ENCODE data around the gene BICDL2.
A peak's percentile ranks its signal among the peaks of the same experiment; 100 is the strongest.

The BICDL2 gene

GRCh38 chr16:3062553-3062952, 25.8 kb upstream of the BICDL2 start:
- peaks cover 24% of the 10 kb centered on the region for H4K20me1 ChIP-seq (ENCODE audit: insufficient read depth, low read length, poor library complexity, severe bottlenecking)
- no peak for TF ChIP-seq EZH2phosphoT487 (IDR thresholded peaks at IDR 0.05; ENCODE audit: borderline replicate concordance)
- TF ChIP-seq, protein P1, sequence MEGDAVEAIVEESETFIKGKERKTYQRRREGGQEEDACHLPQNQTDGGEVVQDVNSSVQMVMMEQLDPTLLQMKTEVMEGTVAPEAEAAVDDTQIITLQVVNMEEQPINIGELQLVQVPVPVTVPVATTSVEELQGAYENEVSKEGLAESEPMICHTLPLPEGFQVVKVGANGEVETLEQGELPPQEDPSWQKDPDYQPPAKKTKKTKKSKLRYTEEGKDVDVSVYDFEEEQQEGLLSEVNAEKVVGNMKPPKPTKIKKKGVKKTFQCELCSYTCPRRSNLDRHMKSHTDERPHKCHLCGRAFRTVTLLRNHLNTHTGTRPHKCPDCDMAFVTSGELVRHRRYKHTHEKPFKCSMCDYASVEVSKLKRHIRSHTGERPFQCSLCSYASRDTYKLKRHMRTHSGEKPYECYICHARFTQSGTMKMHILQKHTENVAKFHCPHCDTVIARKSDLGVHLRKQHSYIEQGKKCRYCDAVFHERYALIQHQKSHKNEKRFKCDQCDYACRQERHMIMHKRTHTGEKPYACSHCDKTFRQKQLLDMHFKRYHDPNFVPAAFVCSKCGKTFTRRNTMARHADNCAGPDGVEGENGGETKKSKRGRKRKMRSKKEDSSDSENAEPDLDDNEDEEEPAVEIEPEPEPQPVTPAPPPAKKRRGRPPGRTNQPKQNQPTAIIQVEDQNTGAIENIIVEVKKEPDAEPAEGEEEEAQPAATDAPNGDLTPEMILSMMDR (conservative IDR thresholded peaks at IDR 0.05; ENCODE audit: low read length) = no peak
- H2AFZ ChIP-seq (ENCODE audit: low read length) = no peak overlapping the region
- H3K9me3 ChIP-seq (ENCODE audit: insufficient read depth, low read depth, low read length) = no peaks in the 10 kb centered on the region
- no peaks in the 10 kb centered on the region for H3F3A ChIP-seq (ENCODE audit: low read depth)
- H3K79me2 ChIP-seq (ENCODE audit: insufficient read depth, low read length) = peaks cover 46% of the 10 kb centered on the region
- peaks cover 14% of the 10 kb centered on the region for H3K4me1 ChIP-seq (ENCODE audit: insufficient read depth, low read length, poor library complexity, severe bottlenecking)
- no peaks in the 10 kb centered on the region for H3K36me3 ChIP-seq (ENCODE audit: insufficient read depth, low read length)
- H3K4me2 ChIP-seq (ENCODE audit: low read depth, low read length, poor library complexity, severe bottlenecking) = no peak overlapping the region
- no peak overlapping the region for H3K4me3 ChIP-seq (ENCODE audit: low read length, poor library complexity, severe bottlenecking)
- no peak overlapping the region for H3K9ac ChIP-seq (ENCODE audit: low read depth, low read length, poor library complexity, severe bottlenecking)
- no peaks in the 10 kb centered on the region for H3K27me3 ChIP-seq (ENCODE audit: insufficient read depth, low read length, poor library complexity, severe bottlenecking)
- H3K9me2 ChIP-seq (replicated peaks; ENCODE audit: low read depth, low read length) = no peaks in the 10 kb centered on the region

DNA sequence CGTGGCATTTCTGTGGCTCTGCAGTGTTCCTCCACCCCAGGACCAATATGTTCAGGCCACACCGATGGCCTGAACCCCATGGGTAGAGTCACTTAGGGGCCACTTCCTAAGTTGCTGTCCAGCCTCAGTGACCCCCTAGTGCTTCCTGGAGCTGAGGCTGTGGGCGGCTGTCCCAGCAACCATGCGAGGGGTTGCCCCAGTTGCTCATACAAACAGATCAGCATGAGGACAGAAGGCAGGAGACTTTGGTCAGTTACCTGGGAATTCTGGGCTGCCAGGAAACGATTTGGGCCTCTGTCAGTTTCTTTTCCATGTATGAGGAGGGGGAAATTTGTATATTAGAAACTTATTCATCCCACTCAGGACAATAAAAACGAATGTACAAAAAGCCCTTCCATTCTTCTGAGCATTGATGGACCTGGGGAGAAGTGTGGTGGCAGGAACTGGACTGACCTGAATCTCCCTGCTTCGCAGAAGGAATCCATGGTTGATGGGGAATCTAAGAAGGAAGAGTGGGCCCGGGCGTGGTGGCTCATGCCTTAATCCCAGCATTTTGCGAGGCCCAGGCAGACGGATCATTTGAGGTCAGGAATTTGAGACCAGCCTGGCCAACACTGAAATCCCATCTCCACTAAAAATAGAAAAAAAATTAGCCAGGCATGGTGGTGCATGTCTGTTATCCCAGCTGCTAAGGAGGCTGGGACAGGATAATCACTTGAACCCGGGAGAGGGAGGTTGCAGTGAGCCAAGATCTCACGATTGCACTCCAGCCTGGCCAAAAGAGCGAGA, 23.8 kb upstream of the BICDL2 start:
- Histone ChIP-seq H3K36me3 (ENCODE audit: insufficient read depth, low read length) (no peaks in the 10 kb centered on the region), H3K79me2 (ENCODE audit: insufficient read depth, low read length) (peaks cover 31% of the 10 kb centered on the region), H3K9ac (ENCODE audit: low read depth, low read length, poor library complexity, severe bottlenecking) (peak overlapping the region; percentile 88), H3K9me2 (replicated peaks; ENCODE audit: low read depth, low read length) (no peaks in the 10 kb centered on the region), H3K9me3 (ENCODE audit: insufficient read depth, low read depth, low read length) (no peaks in the 10 kb centered on the region), H2AFZ (ENCODE audit: low read length) (no peak overlapping the region), H3K27me3 (ENCODE audit: insufficient read depth, low read length, poor library complexity, severe bottlenecking) (no peaks in the 10 kb centered on the region), H4K20me1 (ENCODE audit: insufficient read depth, low read length, poor library complexity, severe bottlenecking) (peaks cover 8% of the 10 kb centered on the region), H3K4me3 (ENCODE audit: low read length, poor library complexity, severe bottlenecking) (no peak overlapping the region), H3K4me1 (ENCODE audit: insufficient read depth, low read length, poor library complexity, severe bottlenecking) (peaks cover 17% of the 10 kb centered on the region), H3F3A (ENCODE audit: low read depth) (no peaks in the 10 kb centered on the region), H3K4me2 (ENCODE audit: low read depth, low read length, poor library complexity, severe bottlenecking) (peak overlapping the region; percentile 88)
- TF ChIP-seq, protein P1 (conservative IDR thresholded peaks at IDR 0.05; ENCODE audit: low read length) = no peak
- TF ChIP-seq EZH2phosphoT487 (IDR thresholded peaks at IDR 0.05; ENCODE audit: borderline replicate concordance) = no peak

- Histone ChIP-seq H3F3A (ENCODE audit: low read depth) (no peaks in the 10 kb centered on the region), H4K20me1 (ENCODE audit: insufficient read depth, low read length, poor library complexity, severe bottlenecking) (peaks cover 8% of the 10 kb centered on the region), H3K4me1 (ENCODE audit: insufficient read depth, low read length, poor library complexity, severe bottlenecking) (peaks cover 10% of the 10 kb centered on the region), H3K9ac (ENCODE audit: low read depth, low read length, poor library complexity, severe bottlenecking) (peak overlapping the region; percentile 88), H2AFZ (ENCODE audit: low read length) (peak overlapping the region; percentile 64; the same call in 1 of the 2 replicates), H3K27me3 (ENCODE audit: insufficient read depth, low read length, poor library complexity, severe bottlenecking) (no peaks in the 10 kb centered on the region), H3K36me3 (ENCODE audit: insufficient read depth, low read length) (no peaks in the 10 kb centered on the region), H3K4me2 (ENCODE audit: low read depth, low read length, poor library complexity, severe bottlenecking) (peak overlapping the region; percentile 88), H3K9me2 (replicated peaks; ENCODE audit: low read depth, low read length) (no peaks in the 10 kb centered on the region), H3K4me3 (ENCODE audit: low read length, poor library complexity, severe bottlenecking) (peak overlapping the region; percentile 82), H3K79me2 (ENCODE audit: insufficient read depth, low read length) (peaks cover 23% of the 10 kb centered on the region; the same call in 1 of the 2 replicates), H3K9me3 (ENCODE audit: insufficient read depth, low read depth, low read length) (no peaks in the 10 kb centered on the region)
- TF ChIP-seq, protein P1 (conservative IDR thresholded peaks at IDR 0.05; ENCODE audit: low read length) = no peak
- no peak for TF ChIP-seq EZH2phosphoT487 (IDR thresholded peaks at IDR 0.05; ENCODE audit: borderline replicate concordance)
Measured at GRCh38 chr16:3059723-3060242, 23.0 kb upstream of the BICDL2 start.

Data from Loucy (cell line).